HG03159 (cell line): ENCODE data around the gene WDR7.
"Not testable (repeated sequence)": the region's sequence is repeated elsewhere in the genome, so short reads cannot be mapped to it uniquely, and the experiment has no call there.

ENCODE experiments used
- ATAC-seq: cut with Tn5 transposase; IDR thresholded peaks from one replicate; pipeline ENCODE4 v1.9.1; 2021; ENCODE audit warnings: mild to moderate bottlenecking, moderate library complexity; ENCODE audit not compliant: unreplicated experiment

WDR7 gene

GRCh38 chr18:56652802-56653201 lies 1.6 kb downstream of the WDR7 start:
- no peak for ATAC-seq

DNA sequence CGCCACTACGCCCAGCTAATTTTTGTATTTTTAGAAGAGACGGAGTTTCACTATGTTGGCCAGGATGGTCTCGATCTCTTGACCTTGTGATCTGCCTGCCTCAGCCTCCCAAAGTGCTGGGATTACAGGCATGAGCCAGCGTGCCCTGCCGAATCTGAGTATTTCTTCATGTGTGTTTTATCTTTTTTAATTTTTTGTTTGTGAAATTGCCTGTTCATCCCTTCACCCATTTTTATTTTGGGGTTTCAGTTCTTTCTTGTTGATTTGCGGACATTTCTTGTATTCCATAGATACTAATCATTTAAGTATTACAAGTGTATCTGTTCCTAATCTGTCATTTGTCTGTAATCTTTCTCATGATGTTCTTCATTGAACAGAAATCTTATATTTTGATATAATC lies 3.1 kb downstream of the WDR7 start:
- ATAC-seq = not testable (repeated sequence)

GRCh38 chr18:56658261-56658660 lies 7.1 kb downstream of the WDR7 start:
- ATAC-seq = no peak

DNA sequence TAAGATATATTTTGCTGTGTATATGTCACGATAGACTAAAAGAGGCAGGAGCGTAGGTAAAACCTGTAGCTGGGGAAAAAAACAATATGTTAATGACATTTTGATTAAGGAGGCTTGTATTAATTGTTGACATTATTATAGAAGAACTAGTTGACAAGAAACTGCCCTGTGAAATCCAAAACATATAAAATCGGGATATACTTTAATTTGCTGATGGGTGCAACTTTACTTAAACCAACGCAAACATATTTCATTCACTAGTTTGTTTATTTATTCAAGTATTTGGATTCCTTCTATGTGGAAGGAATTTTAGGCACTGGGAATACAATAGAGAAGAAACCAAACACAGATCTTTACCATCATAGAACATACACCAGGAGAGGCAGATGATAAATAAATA lies 8.0 kb downstream of the WDR7 start:
- no peak for ATAC-seq

GRCh38 chr18:56660655-56661054 lies 9.5 kb downstream of the WDR7 start:
- no peak for ATAC-seq

- ATAC-seq = no peak
Measured at GRCh38 chr18:56661360-56662062, 10.4 kb downstream of the WDR7 start.

DNA sequence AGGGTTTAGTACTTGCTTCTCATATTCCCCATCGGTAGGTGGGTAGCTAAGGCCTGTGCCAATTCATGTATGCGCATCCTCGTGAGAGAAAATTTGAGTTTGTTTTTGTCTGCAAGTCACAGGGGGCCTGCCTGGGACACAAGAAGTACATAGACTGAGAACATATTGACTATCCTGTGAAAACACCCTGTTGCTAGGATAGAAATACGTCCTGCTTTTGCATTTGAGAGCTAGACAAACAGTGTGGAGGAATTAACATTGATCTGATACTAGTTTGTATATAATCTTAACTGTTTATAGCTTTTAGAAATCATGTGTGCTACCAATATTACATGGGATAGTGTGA lies 10.9 kb downstream of the WDR7 start:
- no peak for ATAC-seq

DNA sequence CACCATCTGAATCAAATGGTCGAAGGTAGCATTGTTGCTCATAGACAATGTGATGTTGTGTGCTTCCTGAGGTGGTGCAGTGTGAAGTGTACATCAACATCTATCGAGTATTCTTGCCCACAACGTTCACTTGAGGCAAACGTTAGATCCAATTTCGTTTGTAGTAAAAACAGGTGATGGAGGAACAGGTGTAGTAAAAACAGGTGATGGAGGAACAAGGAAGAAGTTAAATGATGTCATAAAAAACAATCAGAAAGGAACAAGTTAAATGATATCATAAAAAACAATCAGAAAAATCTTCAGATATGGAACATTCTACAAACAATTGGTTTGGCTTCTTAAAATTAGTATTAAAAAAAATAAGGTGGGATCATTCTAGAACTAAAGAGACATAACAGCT lies 11.3 kb downstream of the WDR7 start:
- ATAC-seq = no peak

DNA sequence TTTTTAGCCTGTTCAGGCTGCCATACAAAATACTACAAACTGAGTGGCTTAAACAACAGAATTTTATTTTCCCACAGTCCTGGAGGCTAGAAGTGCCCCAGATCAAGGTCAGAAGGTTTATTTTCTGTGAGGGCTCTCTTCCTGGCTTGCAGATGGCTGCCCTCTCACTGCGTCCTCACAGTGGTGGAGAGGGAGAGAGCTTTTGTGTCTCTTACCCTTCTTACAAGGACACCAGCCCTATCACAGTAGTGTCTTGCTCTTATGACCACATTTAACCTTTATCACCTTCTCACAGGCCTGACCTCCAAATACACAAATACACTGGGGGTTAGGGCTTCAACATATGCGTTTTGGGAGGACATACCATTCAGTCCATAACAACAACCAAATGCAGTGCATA lies 11.7 kb downstream of the WDR7 start:
- no peak for ATAC-seq

DNA sequence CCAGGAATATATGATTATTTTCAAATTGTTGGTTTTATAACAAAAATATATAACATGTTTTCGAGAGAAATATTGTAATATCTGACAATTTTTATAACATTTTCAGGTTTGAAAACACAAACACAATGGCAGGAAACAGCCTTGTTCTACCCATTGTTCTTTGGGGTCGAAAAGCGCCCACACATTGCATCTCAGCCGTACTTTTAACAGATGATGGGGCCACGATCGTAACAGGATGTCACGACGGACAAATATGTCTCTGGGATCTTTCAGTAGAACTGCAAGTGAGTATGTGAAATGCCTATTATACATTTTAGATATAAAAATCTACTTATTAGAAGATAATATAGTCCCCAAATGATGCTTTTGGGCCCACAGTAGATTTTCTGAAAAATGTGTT lies 21.2 kb downstream of the WDR7 start:
- ATAC-seq = no peak

DNA sequence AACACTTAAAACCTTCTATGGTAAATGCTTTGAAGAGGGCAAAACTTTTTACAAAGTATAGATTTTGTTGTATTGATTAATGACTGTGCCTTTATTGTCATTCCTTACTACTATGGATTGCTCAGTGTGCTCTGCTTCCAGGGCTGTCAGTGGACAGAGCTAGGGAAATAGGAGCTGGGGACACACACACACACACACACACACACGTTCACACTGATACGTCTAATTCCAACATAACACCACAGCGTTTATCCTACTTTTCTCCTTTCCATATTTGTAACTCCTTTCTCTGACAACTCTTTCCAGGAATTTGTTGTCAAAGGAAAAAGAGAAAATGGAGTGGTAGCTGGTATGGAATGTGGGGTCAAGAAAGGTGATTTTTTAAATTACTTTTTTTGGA lies 21.8 kb downstream of the WDR7 start:
- ATAC-seq = no peak

- no peak for ATAC-seq
Measured at GRCh38 chr18:56676639-56677038, 25.5 kb downstream of the WDR7 start.

GRCh38 chr18:56678836-56679565 lies 27.8 kb downstream of the WDR7 start:
- no peak for ATAC-seq

- no peak for ATAC-seq
Measured at GRCh38 chr18:56684277-56684676, 33.1 kb downstream of the WDR7 start.

GRCh38 chr18:56691530-56691929 lies 40.4 kb downstream of the WDR7 start:
- no peak for ATAC-seq

DNA sequence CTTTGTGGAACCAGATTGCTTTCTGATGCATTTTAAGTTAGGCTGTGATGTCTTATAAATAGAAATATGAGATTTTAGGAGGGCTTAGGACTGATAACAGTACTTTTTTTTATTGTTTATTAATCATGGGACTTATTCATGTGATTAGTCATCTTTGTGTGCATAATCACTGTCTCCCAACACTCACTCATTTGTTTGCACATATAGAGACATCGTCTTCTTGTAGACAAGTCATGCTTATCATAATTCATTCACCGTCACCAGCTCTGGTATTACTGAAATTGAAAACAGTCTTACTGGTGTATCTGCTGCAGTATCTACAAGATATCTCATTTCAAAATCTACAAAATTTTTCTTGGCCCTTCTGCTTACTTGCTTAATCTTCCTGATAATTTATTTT lies 45.8 kb downstream of the WDR7 start:
- ATAC-seq = no peak

DNA sequence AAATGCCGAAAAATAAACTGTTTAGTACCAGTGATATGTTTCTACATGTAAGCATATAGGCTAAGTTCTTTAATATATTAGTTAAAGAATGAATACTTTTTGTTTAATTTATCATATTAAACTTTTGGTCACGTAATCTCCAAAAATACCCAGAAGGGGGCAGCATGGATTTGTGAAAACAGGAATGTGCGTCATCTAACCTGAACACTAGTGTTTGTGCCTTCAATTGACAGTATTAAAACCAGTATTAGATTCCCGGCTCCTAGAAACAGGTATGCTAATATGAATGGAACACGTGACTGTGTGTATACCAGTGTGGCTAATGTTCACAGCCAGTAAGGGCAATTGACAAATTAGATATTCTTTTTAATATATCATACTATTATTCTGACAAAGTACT lies 51.8 kb downstream of the WDR7 start:
- ATAC-seq = no peak

- peak; percentile 98 for ATAC-seq
Measured at GRCh38 chr18:56709463-56709862, 58.3 kb downstream of the WDR7 start.

DNA sequence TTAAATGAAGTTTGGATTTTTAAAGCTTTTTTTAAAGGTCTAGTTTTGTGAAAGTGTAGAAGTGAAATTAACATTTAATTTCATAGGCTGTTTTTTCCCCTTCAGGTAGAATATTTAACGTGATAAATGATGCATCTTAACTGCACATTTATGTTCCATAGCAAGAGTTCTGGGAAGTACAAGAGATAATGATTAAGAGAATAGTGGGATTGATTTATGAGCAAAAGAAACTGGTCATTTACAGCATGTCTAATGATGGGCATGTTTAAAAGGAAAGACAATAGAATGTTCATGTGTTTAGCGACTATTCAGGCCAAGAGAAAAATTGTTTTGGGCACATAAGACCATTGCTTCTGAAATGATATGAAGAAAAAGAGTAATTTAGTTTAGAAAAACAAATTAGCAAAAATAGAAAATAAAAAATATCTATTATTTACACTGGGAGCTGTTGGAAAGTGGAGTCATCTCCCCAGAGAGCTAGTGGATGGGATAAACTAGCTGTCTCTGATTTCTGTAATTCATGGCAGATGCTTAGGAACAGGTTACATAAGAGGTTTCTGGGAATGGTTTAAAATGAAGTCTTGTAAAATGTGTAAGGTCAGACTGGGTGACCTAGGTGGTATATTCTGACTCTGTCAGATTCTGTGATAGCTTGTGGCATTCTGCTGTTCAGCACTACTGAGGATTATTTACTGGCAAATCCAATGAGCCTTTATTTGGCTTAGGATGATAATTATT lies 60.7 kb downstream of the WDR7 start:
- no peak for ATAC-seq

GRCh38 chr18:56712761-56713160 lies 61.6 kb downstream of the WDR7 start:
- no peak for ATAC-seq

- ATAC-seq = no peak
Measured at GRCh38 chr18:56715121-56715520, 64.0 kb downstream of the WDR7 start.

DNA sequence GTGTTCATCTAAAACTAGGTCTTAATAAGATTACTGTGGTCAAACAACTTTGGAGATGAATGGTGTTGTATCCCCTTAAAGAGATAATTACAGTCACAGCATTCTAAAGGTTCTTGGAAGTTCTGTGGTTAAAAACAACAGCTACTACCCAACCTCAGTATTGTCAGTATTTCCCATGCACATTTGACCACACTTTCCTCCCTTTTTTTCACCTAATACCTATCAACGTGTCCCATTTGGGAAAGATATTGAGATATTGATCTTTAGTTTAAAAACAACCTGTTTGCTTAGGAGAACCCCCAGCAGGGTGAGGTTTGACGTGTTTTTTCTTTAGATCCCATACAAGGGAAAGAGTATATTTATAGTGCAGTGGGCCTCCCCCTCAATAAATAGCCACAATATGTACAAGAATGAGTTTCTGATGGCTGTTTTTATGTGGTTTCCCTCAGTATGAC lies 65.6 kb downstream of the WDR7 start:
- no peak for ATAC-seq
